ENCODE results near the gene ANKS1A. TPM values are rescaled to one million over a fixed set of nuclear protein-coding genes. Genes with fewer than 3 reads are reported as not detected.

ANKS1A gene
- total RNA-seq, 3 donors from 2014 or later (not counting 1 experiment from before 2014, with no cell fraction given) = 10.4 to 11.5 (median 10.9) TPM

DNA sequence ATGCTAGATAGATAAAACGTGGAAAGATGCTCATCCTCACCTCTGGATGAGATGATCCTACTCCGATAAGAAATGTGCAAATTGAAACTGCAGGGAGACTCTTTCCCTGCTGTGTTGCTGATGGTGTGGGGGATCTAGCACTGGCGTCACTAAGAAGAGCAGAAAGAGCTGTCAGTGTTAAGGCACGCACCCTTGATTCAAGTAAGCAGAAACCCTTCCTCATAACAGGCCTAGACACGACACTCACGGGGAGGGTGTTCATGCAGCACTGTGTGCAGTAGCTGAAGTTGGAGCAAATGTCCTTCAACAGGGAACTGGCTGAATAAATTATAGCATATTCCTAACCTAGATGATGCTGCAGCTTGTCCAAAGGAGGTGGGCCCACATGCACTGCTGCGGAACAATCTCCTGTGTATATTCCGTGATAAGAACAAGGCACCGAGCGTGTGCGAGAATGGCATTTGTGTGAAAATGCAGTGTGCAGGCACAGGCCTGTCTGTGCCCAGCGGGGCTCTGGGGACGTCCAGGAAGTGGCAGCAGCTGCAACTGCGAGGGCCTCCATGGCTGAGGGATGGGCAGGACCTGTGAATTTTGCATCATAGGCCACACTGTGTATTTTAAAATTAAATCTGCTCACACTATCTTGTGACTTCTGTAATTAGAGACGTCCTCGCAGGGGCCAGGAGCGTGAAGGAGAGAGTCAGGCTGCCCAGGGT lies 188.1 kb downstream of the ANKS1A start:
- TF ChIP-seq CTCF (IDR thresholded peaks at IDR 0.05) = no peak
- intact Hi-C loops (cut with micrococcal nuclease) = no loop called here
- Histone ChIP-seq H3K9me3 (ENCODE audit: control insufficient read depth, insufficient read depth, low read length) (no peaks in the 10 kb centered on the region), H3K27me3 (ENCODE audit: control insufficient read depth, insufficient read depth, low read length) (no peaks in the 10 kb centered on the region), H3K4me1 (ENCODE audit: control insufficient read depth, insufficient read depth, low read length) (no peaks in the 10 kb centered on the region), H3K27ac (ENCODE audit: low read length) (no peak overlapping the region), H3K4me3 (ENCODE audit: low read length) (no peak overlapping the region), H3K36me3 (ENCODE audit: control insufficient read depth, insufficient read depth, low read length) (peaks cover 28% of the 10 kb centered on the region)
- no peak for ATAC-seq
- Mint-ChIP-seq H3K27ac (no peak overlapping the region), H3K36me3 (no peaks in the 10 kb centered on the region), H3K9me3 (no peaks in the 10 kb centered on the region), H3K4me1 (peaks cover 6 to 7% of the 10 kb centered on the region in 2 donors), H3K27me3 (ENCODE audit: low read depth in 2 of 2) (no peaks in the 10 kb centered on the region), H3K4me3 (no peak overlapping the region)
- 89% methylated on average over 16 of the region's 17 CpGs for WGBS (ENCODE audit: insufficient coverage)
- no peak for DNase-seq

GRCh38 chr6:35077713-35078105 lies 188.7 kb downstream of the ANKS1A start:
- no peak for ATAC-seq

GRCh38 chr6:35078226-35078850 lies 189.3 kb downstream of the ANKS1A start:
- 97% methylated on average over 20 of the region's 20 CpGs for WGBS (ENCODE audit: insufficient coverage)
- Histone ChIP-seq H3K36me3 (ENCODE audit: control insufficient read depth, insufficient read depth, low read length) (peaks cover 35% of the 10 kb centered on the region), H3K9me3 (ENCODE audit: control insufficient read depth, insufficient read depth, low read length) (no peaks in the 10 kb centered on the region), H3K4me3 (ENCODE audit: low read length) (no peak overlapping the region), H3K4me1 (ENCODE audit: control insufficient read depth, insufficient read depth, low read length) (no peaks in the 10 kb centered on the region), H3K27ac (ENCODE audit: low read length) (no peak overlapping the region), H3K27me3 (ENCODE audit: control insufficient read depth, insufficient read depth, low read length) (no peaks in the 10 kb centered on the region)
- Mint-ChIP-seq H3K36me3 (no peaks in the 10 kb centered on the region), H3K9me3 (no peaks in the 10 kb centered on the region), H3K4me1 (peaks cover 6 to 7% of the 10 kb centered on the region in 2 donors), H3K4me3 (no peak overlapping the region), H3K27me3 (ENCODE audit: low read depth in 2 of 2) (no peaks in the 10 kb centered on the region), H3K27ac (no peak overlapping the region)
- DNase-seq = no peak
- ATAC-seq = no peak
- intact Hi-C loops (cut with micrococcal nuclease) = no loop called here
- TF ChIP-seq CTCF (IDR thresholded peaks at IDR 0.05) = no peak

More at GRCh38 chr6:35077713-35078105, 188.7 kb downstream of the ANKS1A start:
- Histone ChIP-seq H3K9me3 (ENCODE audit: control insufficient read depth, insufficient read depth, low read length) (no peaks in the 10 kb centered on the region), H3K27ac (ENCODE audit: low read length) (no peak overlapping the region), H3K27me3 (ENCODE audit: control insufficient read depth, insufficient read depth, low read length) (no peaks in the 10 kb centered on the region), H3K4me1 (ENCODE audit: control insufficient read depth, insufficient read depth, low read length) (no peaks in the 10 kb centered on the region), H3K4me3 (ENCODE audit: low read length) (no peak overlapping the region), H3K36me3 (ENCODE audit: control insufficient read depth, insufficient read depth, low read length) (peaks cover 31% of the 10 kb centered on the region)
- H3K27ac Mint-ChIP-seq = no peak overlapping the region
- TF ChIP-seq CTCF (IDR thresholded peaks at IDR 0.05) = no peak
- H3K36me3 Mint-ChIP-seq = no peaks in the 10 kb centered on the region
- H3K4me3 Mint-ChIP-seq = no peak overlapping the region
- intact Hi-C loops (cut with micrococcal nuclease) = no loop called here
- DNase-seq = no peak
- H3K4me1 Mint-ChIP-seq = peaks cover 6 to 7% of the 10 kb centered on the region in 2 donors
- 89% methylated on average over 11 of the region's 11 CpGs for WGBS (ENCODE audit: insufficient coverage)
- no peaks in the 10 kb centered on the region for H3K27me3 Mint-ChIP-seq (ENCODE audit: low read depth in 2 of 2)
- no peaks in the 10 kb centered on the region for H3K9me3 Mint-ChIP-seq

Measured in natural killer cell (primary cell).